ENCODE measurements around the gene CDK5RAP1.

DNA sequence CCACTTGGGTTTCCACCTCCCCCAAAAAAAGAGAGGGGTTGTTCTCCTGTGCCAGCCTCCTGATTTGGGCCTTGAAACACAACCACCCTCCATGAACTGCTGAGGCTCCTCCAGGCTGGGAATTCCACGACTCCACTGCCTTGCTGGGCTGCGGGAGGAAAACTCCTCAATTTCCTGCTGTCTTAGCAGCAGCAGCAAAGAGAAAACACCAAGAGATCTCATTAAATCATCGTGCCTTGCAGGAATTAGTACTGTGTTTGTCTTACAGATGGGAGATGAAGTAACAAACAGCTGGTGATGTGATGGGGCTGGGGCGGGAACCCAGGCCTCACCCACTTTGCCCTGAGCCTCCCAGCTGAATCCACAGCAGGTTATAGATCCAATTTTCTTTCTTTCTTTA, 89.3 kb downstream of the CDK5RAP1 start:
- TF ChIP-seq, protein P1, sequence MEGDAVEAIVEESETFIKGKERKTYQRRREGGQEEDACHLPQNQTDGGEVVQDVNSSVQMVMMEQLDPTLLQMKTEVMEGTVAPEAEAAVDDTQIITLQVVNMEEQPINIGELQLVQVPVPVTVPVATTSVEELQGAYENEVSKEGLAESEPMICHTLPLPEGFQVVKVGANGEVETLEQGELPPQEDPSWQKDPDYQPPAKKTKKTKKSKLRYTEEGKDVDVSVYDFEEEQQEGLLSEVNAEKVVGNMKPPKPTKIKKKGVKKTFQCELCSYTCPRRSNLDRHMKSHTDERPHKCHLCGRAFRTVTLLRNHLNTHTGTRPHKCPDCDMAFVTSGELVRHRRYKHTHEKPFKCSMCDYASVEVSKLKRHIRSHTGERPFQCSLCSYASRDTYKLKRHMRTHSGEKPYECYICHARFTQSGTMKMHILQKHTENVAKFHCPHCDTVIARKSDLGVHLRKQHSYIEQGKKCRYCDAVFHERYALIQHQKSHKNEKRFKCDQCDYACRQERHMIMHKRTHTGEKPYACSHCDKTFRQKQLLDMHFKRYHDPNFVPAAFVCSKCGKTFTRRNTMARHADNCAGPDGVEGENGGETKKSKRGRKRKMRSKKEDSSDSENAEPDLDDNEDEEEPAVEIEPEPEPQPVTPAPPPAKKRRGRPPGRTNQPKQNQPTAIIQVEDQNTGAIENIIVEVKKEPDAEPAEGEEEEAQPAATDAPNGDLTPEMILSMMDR (IDR thresholded peaks at IDR 0.05; ENCODE audit: low read depth, low read length) = no peak
- TF ChIP-seq EZH2phosphoT487 (IDR thresholded peaks at IDR 0.05; ENCODE audit: low read depth) = no peak

All from OCI-LY3 (cell line).